Caco-2 (cell line): ENCODE results near the gene WBP11. TPM values are rescaled to one million over a fixed set of nuclear protein-coding genes. Genes with fewer than 3 reads are reported as not detected.

Source experiments
- BruUV-seq: library from RNA; stranded (reverse); fragments of 400-500 nt; replicated peaks from 2 replicates; lab custom pipeline; 2021; lab: Mats Ljungman, UMichigan
- CTCF ChIA-PET: fragments of 300-600 bp; sonication (Branson Sonifier 250); formaldehyde crosslinking; loops from one replicate; lab custom pipeline; 2022; ENCODE audit warnings: antibody characterized with exemption; lab: Charles Lee
- POLR2A ChIA-PET: fragments of 300-600 bp; sonication (Branson Sonifier 250); formaldehyde crosslinking; loops from one replicate; lab custom pipeline; 2022; ENCODE audit warnings: antibody characterized with exemption; lab: Charles Lee
- DNase-seq, 2 experiments: peaks; one replicate each; pipeline versions ENCODE4 v3.0.0 to v3.0.0-alpha.2; 2020 to 2022
- H3K27me3 ChIP-seq: replicated peaks from 2 replicates; pipeline ENCODE4 v1.6.0; 2011; ENCODE audit warnings: low read length; ENCODE audit not compliant: control insufficient read depth, insufficient read depth
- H3K36me3 ChIP-seq: 2 replicates; pipeline ENCODE4 v1.5.1; 2011; ENCODE audit warnings: low read length; ENCODE audit not compliant: control insufficient read depth, insufficient read depth
- H3K4me1 ChIP-seq: fragments of 250-450 bp; sonication (Bioruptor Pico); 2 replicates; pipeline ENCODE4 v1.5.1; 2020; ENCODE audit warnings: mild to moderate bottlenecking
- H3K4me3 ChIP-seq: 2 replicates; pipeline ENCODE4 v1.5.1; 2011; ENCODE audit warnings: low read depth, mild to moderate bottlenecking, control low read depth, low read length
- H3K9me3 ChIP-seq: fragments of 250-450 bp; sonication (Bioruptor Pico); 2 replicates; pipeline ENCODE4 v1.5.1; 2020; ENCODE audit warnings: mild to moderate bottlenecking, moderate library complexity
- H3K27ac Mint-ChIP-seq: one replicate; pipeline ENCODE4 v1.8.0; 2022; ENCODE audit warnings: mixed read lengths; ENCODE audit not compliant: unreplicated experiment
- H3K27me3 Mint-ChIP-seq: one replicate; pipeline ENCODE4 v1.8.0; 2022; ENCODE audit warnings: mixed read lengths; ENCODE audit not compliant: insufficient read depth, unreplicated experiment
- H3K36me3 Mint-ChIP-seq: one replicate; pipeline ENCODE4 v1.8.0; 2022; ENCODE audit warnings: mild to moderate bottlenecking, mixed read lengths; ENCODE audit not compliant: insufficient read depth, unreplicated experiment
- H3K4me1 Mint-ChIP-seq: one replicate; pipeline ENCODE4 v1.8.0; 2022; ENCODE audit warnings: low read depth, mixed read lengths; ENCODE audit not compliant: unreplicated experiment
- H3K4me3 Mint-ChIP-seq: one replicate; pipeline ENCODE4 v1.8.0; 2022; ENCODE audit warnings: mild to moderate bottlenecking, moderate library complexity, mixed read lengths; ENCODE audit not compliant: unreplicated experiment
- H3K9me3 Mint-ChIP-seq: one replicate; pipeline ENCODE4 v1.8.0; 2022; ENCODE audit warnings: mixed read lengths; ENCODE audit not compliant: unreplicated experiment
- intact Hi-C: fragments of 100-400 bp; cut with micrococcal nuclease; formaldehyde crosslinking; loops from one replicate; pipeline ENCODE4 v1.10.0; 2022; ENCODE audit not compliant: unreplicated experiment
- total RNA-seq: library from RNA; stranded (reverse); gene quantifications from 2 replicates; pipeline ENCODE4 v1.2.3, GENCODE V29; 2022
- TF ChIP-seq, protein P1 (sequence below), 2 experiments: fragments of 200-600 bp in 1 of 2; IDR thresholded peaks; 1 replicate in 1 of 2; 2 replicates in 1 of 2; pipeline versions ENCODE4 v1.5.1 to v1.8.0; 2011 to 2022; ENCODE audit warnings: antibody characterized with exemption in 1 of 2, control low read depth in 1 of 2, inconsistent platforms in 1 of 2, low read depth in 1 of 2, low read length in 1 of 2, mild to moderate bottlenecking in 1 of 2, moderate library complexity in 1 of 2; ENCODE audit not compliant: insufficient read depth in 1 of 2, severe bottlenecking in 1 of 2, unreplicated experiment in 1 of 2

The WBP11 gene
- total RNA-seq, 1 experiment from 2014 or later: 159 TPM

DNA sequence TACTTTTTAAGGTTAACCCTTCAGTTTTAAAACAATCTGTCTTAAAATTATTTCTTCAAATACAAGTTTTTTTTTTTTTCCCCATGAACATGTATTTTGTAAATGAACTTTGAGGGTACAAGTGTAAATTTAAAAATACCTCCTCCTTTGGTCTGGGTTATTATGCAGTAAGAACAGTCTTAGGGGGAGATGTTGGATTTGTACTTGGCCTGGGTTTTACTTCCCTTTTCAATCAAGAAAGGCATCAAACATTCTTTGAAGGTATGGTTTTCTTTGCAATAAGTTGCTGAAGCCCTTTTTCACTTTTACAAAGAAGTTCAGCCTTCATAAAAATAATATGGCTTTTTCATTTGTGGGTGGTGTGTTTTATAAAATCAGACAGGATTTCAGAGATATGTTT, 20.5 kb downstream of the WBP11 start:
- DNase-seq: no peak
- no TSS peak for BruUV-seq
- ChIA-PET CTCF (interaction anchor here (1.7 kb wide), 1 partner anchor 13 kb away, joined by 5 read pairs; no protein-coding TSS in a partner anchor), POLR2A (interaction anchor here (1.7 kb wide), 1 partner anchor 12 kb away, joined by 5 read pairs; a partner anchor contains a TSS)
- no peaks in the 10 kb centered on the region for H3K36me3 ChIP-seq
- H3K4me3 ChIP-seq: no peak overlapping the region
- H3K9me3 ChIP-seq: no peaks in the 10 kb centered on the region
- H3K27me3 ChIP-seq: no peaks in the 10 kb centered on the region
- Mint-ChIP-seq H3K36me3 (peaks cover 37% of the 10 kb centered on the region), H3K27ac (no peak overlapping the region), H3K4me3 (no peak overlapping the region), H3K9me3 (no peaks in the 10 kb centered on the region), H3K4me1 (peaks cover 9% of the 10 kb centered on the region), H3K27me3 (no peaks in the 10 kb centered on the region)
- intact Hi-C loops: no loop called here
- TF ChIP-seq, protein P1, sequence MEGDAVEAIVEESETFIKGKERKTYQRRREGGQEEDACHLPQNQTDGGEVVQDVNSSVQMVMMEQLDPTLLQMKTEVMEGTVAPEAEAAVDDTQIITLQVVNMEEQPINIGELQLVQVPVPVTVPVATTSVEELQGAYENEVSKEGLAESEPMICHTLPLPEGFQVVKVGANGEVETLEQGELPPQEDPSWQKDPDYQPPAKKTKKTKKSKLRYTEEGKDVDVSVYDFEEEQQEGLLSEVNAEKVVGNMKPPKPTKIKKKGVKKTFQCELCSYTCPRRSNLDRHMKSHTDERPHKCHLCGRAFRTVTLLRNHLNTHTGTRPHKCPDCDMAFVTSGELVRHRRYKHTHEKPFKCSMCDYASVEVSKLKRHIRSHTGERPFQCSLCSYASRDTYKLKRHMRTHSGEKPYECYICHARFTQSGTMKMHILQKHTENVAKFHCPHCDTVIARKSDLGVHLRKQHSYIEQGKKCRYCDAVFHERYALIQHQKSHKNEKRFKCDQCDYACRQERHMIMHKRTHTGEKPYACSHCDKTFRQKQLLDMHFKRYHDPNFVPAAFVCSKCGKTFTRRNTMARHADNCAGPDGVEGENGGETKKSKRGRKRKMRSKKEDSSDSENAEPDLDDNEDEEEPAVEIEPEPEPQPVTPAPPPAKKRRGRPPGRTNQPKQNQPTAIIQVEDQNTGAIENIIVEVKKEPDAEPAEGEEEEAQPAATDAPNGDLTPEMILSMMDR (IDR thresholded peaks at IDR 0.05; ENCODE audit: insufficient read depth in 1 of 2, low read depth in 1 of 2, low read length in 1 of 2, severe bottlenecking in 1 of 2, unreplicated experiment in 1 of 2): no peak
- H3K4me1 ChIP-seq: peaks cover 3% of the 10 kb centered on the region

- Mint-ChIP-seq H3K27ac (no peak overlapping the region), H3K4me1 (peaks cover 21% of the 10 kb centered on the region), H3K36me3 (peaks cover 31% of the 10 kb centered on the region), H3K4me3 (no peak overlapping the region), H3K27me3 (no peaks in the 10 kb centered on the region), H3K9me3 (no peaks in the 10 kb centered on the region)
- no peaks in the 10 kb centered on the region for H3K9me3 ChIP-seq
- ChIA-PET POLR2A (interaction anchor here (1.7 kb wide), 1 partner anchor 11 kb away, joined by 5 read pairs; a partner anchor contains a TSS), CTCF (interaction anchor here (1.7 kb wide), 1 partner anchor 11 kb away, joined by 5 read pairs; no protein-coding TSS in a partner anchor)
- TF ChIP-seq, protein P1 (IDR thresholded peaks at IDR 0.05; ENCODE audit: insufficient read depth in 1 of 2, low read depth in 1 of 2, low read length in 1 of 2, severe bottlenecking in 1 of 2, unreplicated experiment in 1 of 2): no peak
- no peaks in the 10 kb centered on the region for H3K36me3 ChIP-seq
- no peak overlapping the region for H3K4me3 ChIP-seq
- BruUV-seq: no TSS peak
- intact Hi-C loops: no loop called here
- no peaks in the 10 kb centered on the region for H3K27me3 ChIP-seq
- DNase-seq: no peak
- peaks cover 13% of the 10 kb centered on the region for H3K4me1 ChIP-seq
Measured at GRCh38 chr12:14781563-14781962, 21.7 kb downstream of the WBP11 start.

DNA sequence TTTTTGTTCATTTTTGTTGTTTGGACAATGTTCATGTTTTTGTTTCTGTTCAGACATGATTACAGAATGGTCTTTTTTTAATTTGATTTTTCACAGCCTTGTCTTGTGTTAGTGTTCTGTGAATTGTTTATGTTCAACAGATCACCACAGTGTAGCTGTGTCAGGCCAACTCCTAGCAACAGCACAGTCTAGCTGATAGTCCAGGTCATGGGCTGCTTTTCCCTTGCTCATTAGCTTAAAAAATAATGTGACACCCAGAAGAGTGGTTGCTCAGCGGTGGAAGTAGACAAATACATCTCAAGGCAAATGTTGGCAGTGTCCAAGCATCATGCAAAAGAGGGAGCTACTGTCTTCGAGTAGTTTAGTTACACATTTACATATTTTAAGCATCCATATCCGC, 22.4 kb downstream of the WBP11 start:
- H3K4me3 ChIP-seq: no peak overlapping the region
- no TSS peak for BruUV-seq
- TF ChIP-seq, protein P1 (IDR thresholded peaks at IDR 0.05; ENCODE audit: insufficient read depth in 1 of 2, low read depth in 1 of 2, low read length in 1 of 2, severe bottlenecking in 1 of 2, unreplicated experiment in 1 of 2): no peak
- ChIA-PET POLR2A (interaction anchor here (1.7 kb wide), 1 partner anchor 10 kb away, joined by 5 read pairs; a partner anchor contains a TSS), CTCF (no interaction called here)
- no peaks in the 10 kb centered on the region for H3K27me3 ChIP-seq
- intact Hi-C loops: no loop called here
- peaks cover 20% of the 10 kb centered on the region for H3K4me1 ChIP-seq
- Mint-ChIP-seq H3K36me3 (peaks cover 24% of the 10 kb centered on the region), H3K27ac (no peak overlapping the region), H3K27me3 (no peaks in the 10 kb centered on the region), H3K9me3 (no peaks in the 10 kb centered on the region), H3K4me3 (no peak overlapping the region), H3K4me1 (peaks cover 28% of the 10 kb centered on the region)
- H3K36me3 ChIP-seq: no peaks in the 10 kb centered on the region
- H3K9me3 ChIP-seq: no peaks in the 10 kb centered on the region
- DNase-seq: no peak
